GM15510 (cell line): Measurements from ENCODE around the gene GPRASP1.

ENCODE experiments used
- POLR2A ChIP-seq: IDR thresholded peaks from 3 replicates; pipeline ENCODE4 v1.6.1; 2011; ENCODE audit warnings: borderline replicate concordance; ENCODE audit not compliant: insufficient read length; ENCODE audit errors: extremely low read depth

Gene GPRASP1

DNA sequence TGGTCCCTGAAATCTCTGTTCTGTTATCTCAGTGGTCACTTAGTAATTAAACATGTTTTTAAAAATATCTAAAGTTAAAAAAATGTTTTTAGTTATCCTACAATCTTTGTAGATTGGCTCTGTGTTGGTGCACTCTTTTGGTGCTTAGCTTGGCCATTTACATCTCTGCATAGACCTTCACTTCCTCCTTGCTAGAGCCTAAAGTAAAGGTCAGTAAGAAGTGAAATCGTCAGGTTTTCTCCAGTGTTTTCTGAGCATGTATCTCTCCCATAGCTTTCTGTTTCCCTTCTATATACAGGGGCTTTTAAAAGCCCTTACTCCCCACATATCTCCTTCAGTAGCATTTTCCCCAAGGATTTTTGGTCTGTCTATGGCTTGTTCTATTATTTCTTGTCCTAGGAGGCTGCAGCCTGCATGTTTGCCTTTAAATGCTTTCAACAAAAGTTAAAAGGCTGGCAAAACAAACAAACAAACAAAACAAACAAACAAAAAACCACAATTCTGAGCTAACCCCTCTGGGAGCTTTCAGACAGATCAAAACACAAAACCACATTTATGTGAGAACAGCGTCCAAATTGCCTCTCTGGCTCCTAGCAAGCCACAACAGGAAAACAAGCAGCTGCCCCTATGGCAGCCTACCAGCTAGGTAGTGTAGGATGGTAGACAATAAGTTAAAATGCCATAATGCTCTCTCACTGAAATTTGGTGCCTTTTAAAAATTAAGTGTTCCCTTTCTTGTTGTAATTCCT lies 33.7 kb downstream of the GPRASP1 start:
- no peak for TF ChIP-seq POLR2A

DNA sequence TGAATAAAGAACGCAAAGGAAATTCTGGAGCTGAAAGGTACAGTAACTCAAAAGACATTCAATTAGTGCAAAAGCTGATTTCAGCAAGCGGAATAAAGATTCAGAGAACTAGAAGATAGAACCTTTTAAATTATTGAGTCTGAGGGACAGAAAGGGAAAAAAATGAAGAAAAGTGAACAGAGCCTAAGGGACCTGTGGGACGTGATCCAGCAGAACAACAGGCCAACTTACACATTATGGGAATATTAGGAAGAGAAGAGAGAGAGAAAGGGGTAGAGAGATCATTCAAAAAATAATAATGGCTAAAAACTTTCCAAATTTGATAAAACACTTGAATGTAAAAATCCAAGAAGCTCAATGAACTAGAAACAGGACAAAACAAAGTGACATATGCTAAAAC lies 43.5 kb downstream of the GPRASP1 start:
- TF ChIP-seq POLR2A: no peak

DNA sequence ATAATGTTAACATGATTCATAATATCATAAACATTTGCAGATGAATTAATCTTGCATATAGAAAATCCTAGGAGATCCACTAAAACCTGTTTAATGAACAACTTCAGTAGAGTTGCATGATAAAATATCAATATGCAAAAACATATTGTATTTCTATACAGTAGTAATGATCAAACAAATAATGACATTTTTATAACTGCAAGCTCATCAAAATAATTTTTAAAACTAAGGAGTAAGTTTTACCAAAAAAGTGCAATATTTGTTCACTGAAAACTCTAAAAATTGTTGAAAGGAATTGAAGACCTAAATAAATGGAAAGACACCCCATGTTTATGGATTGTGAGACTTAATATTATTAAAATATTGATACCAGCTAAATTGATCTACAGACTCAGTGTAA lies 45.0 kb downstream of the GPRASP1 start:
- no peak for TF ChIP-seq POLR2A

DNA sequence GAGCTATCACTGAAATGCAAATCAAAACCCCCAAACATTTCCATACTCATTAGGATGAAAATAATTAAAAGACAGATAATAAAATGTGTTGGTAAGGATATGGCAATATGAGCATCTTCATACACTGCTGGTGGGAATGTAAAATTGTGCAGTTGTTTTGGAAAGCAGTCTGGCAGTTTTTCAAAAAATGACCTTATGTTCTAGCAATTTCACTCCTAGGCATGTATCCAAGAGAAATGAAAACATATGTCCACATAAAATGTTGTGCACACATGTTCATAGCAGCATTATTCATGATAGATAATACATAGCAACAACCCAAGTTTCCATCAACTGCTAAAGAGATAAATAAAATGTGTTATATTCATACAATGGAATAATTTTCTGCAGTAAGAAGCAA lies 46.2 kb downstream of the GPRASP1 start:
- no peak for TF ChIP-seq POLR2A
